Gastroesophageal sphincter (tissue), 3 donors: ENCODE data around the gene MPND.

Experiments
- EP300 ChIP-seq: sonication (generic); formaldehyde crosslinking; IDR thresholded peaks from one replicate; pipeline ENCODE4 v1.6.1; 2017; ENCODE audit warnings: antibody characterized with exemption, mild to moderate bottlenecking
- POLR2A ChIP-seq, 2 donors: fragments of 450-650 bp; IDR thresholded peaks; one replicate each; pipeline ENCODE4 v1.6.1; 2017; ENCODE audit warnings: antibody characterized with exemption in 2 of 2, mild to moderate bottlenecking in 2 of 2, moderate library complexity in 1 of 2
- POLR2AphosphoS5 ChIP-seq: sonication (generic); formaldehyde crosslinking; IDR thresholded peaks from one replicate; pipeline ENCODE4 v1.6.1; 2017; ENCODE audit warnings: antibody characterized with exemption
- TF ChIP-seq, protein P1 (sequence below), 4 experiments: fragments of 200-600 bp in 2 of 4; fragments of 450-650 bp in 2 of 4; sonication (generic) in 1 of 4; IDR thresholded peaks; one replicate each; pipeline ENCODE4 v1.5.1; 2017 to 2019; ENCODE audit warnings: antibody characterized with exemption in 4 of 4, mild to moderate bottlenecking in 2 of 4, moderate library complexity in 2 of 4

GRCh38 chr19:4396949-4397783, 53.8 kb downstream of the MPND start:
- TF ChIP-seq, protein P1, sequence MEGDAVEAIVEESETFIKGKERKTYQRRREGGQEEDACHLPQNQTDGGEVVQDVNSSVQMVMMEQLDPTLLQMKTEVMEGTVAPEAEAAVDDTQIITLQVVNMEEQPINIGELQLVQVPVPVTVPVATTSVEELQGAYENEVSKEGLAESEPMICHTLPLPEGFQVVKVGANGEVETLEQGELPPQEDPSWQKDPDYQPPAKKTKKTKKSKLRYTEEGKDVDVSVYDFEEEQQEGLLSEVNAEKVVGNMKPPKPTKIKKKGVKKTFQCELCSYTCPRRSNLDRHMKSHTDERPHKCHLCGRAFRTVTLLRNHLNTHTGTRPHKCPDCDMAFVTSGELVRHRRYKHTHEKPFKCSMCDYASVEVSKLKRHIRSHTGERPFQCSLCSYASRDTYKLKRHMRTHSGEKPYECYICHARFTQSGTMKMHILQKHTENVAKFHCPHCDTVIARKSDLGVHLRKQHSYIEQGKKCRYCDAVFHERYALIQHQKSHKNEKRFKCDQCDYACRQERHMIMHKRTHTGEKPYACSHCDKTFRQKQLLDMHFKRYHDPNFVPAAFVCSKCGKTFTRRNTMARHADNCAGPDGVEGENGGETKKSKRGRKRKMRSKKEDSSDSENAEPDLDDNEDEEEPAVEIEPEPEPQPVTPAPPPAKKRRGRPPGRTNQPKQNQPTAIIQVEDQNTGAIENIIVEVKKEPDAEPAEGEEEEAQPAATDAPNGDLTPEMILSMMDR (IDR thresholded peaks at IDR 0.05): no peak
- TF ChIP-seq EP300 (no peak), POLR2AphosphoS5 (no peak), POLR2A (IDR thresholded peaks at IDR 0.05) (no peak)
